SK-N-DZ (cell line): ENCODE measurements around the gene GLG1.
A peak's percentile ranks its signal among the peaks of the same experiment; 100 is the strongest.

Experiments
- DNase-seq: peaks from one replicate; pipeline ENCODE4 v3.0.0-alpha.2; 2015; ENCODE audit warnings: low spot score

The GLG1 gene

GRCh38 chr16:74608944-74609343 lies 2.0 kb upstream of the GLG1 start:
- peak; percentile 60 for DNase-seq

DNA sequence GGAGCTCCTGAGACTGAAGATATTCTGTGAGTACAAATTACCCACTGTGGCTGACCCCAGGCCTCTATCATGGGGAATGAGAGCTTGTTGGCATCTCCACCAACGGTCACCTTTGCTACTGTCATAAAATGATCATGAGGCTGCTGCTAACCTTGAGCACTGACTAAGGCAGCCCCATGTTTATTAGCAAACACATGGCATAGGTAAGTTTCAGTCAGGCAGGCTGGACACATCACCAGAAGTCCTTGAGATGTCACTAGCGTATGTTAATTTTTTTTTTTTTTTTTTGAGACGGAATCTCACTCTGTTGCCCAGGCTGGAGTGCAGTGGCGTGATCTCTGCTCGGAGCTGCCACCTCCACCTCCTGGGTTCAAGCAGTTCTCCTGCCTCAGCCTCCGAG lies 1.5 kb upstream of the GLG1 start:
- DNase-seq, result no peak

DNA sequence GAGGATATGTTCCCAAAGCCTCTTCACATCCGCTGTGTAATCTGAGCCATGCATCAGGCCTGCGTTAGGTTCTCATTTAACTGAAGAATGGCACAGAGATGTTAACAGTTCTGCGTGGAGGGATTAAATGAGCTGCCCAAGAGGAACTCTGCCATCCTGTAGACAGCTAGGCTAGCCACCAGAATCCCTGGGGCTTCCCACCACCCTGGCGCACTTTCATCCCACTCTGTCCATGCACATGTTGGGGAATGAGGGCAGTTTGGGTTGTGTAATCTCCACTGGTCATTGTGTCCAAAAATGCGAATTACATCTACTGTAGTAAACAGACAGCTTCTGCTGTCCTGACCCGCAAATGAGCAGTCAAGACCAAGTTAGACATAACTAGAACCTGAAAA lies 1.0 kb upstream of the GLG1 start:
- DNase-seq, result peak; percentile 25

DNA sequence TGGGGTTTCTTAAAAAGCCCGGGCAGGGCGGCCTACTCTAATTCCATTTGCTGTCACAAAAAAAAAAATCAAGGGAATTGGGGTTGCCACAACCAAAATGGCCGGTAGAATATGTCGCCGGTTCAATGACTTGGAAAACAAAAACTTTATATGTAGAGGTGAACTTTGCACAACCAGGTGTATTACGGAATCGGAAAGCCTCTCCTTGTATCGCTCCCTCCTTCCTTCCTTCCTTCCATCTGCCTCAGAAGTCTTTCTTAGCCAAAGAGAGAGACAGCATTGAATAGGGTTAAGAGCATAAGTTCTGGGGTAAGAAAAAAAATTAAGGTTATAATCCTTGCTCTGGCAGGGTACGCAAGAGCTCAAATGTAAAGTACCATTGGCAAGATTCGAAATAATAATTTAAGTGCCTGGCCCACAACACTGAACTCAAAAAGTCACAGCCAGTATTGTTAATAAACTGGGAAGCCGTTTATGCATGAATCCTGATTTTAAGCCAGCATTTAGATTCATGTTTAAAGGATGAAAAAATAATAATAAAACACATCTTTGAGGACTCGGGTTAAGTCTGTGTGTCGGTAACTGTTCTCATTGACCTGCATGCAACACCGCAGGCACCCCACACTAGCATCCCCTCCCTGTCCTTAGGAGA lies 522 bp upstream of the GLG1 start:
- no peak for DNase-seq

DNA sequence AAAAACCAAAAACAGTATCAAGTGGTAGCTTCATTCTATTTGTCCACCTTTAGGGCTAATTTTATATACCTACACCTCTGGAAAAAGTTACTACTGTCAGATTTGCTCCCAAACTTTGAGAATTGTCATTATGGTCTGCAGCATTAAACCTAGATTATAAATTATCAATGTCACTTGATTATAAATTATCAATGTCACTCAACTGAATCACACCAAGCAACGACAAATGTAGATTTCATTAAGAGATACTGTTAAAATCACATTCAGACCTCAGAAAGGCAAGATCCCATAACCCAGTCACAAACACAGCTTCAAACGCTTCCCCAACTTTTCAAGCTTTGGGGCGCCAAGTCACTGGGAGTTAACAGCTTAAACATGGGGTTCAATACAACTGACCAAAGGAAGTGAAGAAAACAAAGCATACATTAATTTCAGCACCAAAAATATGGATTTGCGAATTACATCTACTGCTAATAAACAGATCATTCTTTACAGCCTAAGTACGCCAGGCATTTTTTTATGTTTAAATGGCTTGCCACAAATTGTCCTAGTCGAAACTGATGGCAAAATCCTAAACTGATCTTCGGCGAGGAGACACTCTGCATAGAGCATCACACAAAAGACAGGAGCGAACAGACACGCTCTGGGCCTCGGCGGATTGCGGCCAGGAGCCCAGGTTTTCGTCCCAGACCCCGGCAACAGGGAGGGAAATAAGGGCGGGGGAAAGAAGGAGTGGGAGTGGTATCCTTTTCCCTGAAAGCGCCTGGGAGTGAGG lies 981 bp downstream of the GLG1 start:
- no peak for DNase-seq

GRCh38 chr16:74605332-74605731 lies 1.6 kb downstream of the GLG1 start:
- no peak for DNase-seq

- no peak for DNase-seq
These were observed 3.1 kb downstream of the GLG1 start for GRCh38 chr16:74603848-74604247.

DNA sequence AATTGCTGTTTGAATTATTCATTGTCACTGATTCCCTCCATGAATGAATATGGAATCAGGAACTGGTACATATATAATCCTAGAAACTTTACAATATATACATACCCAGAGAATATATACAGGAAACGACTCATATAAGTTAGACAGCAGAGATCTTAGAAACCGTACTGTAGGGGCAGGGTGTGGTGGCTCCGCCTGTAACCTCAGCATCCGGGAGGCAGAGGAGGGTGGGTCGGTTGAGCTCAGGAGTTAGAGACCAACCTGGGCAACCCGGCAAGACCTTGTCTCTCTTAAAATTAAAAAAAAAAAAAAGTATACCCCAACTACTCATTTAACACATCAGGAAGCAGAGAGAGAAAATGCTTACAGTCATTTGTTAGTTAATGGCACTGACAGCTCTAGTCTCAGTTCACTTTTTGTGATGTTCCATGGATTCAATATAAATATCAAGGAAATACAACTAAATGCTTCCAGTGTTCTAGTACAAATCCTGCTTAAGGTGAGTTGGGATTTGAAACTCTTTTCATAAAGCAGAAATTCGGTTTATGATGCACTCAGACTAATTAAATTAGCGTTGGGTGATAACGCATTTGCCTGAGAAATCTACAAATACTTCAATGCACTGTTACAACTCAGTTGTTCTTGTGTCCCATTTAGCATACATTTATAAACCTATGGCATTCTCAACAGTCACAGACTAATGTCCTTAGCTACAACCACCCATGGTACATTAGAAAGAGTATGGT lies 5.6 kb downstream of the GLG1 start:
- no peak for DNase-seq

GRCh38 chr16:74596586-74596985 lies 10.3 kb downstream of the GLG1 start:
- DNase-seq, result no peak

DNA sequence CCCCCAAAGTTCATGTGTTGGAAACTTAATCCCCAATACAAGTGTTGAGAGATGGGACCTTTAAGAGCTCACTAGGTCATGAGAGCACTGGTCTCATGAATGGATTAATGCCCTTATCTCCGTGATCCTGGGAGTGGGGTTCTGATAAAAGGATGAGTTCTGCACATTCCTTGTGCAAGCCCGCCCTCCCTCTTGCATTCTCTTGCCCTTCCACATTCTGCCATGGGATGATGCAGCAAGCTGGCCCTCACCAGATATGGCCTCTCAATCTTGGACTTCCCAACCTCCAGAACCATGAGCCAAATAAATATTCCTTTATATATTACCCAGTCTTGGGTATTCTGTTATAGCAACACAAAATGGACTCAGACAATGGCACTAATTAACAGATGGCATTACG lies 14.1 kb downstream of the GLG1 start:
- DNase-seq, result no peak

- DNase-seq, result no peak
These were observed 14.9 kb downstream of the GLG1 start for GRCh38 chr16:74591876-74592650.

DNA sequence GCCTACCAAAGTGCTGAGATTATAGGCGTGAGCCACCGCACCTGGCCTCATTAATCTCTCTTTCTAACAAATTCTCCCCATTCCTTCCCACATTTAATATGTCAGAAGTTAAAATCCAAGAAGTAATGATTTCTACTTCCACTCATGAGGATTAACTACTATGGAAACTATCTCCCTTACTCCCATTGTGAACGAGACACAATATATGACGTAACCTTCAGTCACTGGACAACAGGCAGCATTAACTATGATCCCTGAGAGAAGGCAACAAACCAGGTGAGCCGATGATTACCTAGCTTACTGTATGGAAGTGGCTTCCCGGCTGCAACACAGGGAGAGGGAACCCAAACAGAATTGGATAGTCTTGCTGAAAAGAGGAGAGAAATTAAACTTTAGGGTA lies 20.0 kb downstream of the GLG1 start:
- DNase-seq, result no peak

GRCh38 chr16:74585846-74586443 lies 21.0 kb downstream of the GLG1 start:
- DNase-seq, result no peak

DNA sequence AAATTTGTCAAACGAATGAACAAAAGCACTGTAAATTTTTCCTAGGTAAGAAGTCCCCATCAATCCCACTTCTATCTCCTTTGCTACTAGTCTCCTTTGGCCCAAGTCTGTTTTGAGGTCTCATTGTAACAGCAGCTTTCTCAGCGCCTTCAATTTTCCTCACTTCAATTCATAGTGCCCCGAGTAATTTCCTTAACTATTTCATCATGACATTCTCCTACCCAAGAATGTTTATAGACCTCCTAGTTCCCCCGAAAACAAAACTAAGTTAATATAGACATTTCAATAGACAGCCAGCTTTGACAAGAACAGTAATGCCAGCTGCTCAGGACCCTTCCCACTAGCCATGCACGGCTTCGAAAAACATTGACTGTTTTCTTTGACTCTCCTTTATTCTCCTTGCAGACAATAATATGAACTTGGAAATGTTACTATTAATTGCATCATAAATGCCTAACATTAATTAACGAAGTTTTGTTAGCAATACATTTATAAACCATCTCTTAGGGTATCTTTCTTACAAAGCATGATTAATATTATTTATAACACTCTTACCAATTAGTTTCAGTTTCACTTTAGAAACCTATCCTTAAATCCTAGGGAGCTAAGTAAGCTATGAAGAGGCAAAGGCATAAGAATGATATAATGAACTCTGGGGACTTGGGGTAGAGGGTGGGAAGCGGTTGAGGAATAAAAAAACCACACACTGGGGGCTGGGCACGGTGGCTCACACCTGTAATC lies 22.8 kb downstream of the GLG1 start:
- DNase-seq, result no peak

- no peak for DNase-seq
These were observed 23.9 kb downstream of the GLG1 start for GRCh38 chr16:74582970-74583369.

DNA sequence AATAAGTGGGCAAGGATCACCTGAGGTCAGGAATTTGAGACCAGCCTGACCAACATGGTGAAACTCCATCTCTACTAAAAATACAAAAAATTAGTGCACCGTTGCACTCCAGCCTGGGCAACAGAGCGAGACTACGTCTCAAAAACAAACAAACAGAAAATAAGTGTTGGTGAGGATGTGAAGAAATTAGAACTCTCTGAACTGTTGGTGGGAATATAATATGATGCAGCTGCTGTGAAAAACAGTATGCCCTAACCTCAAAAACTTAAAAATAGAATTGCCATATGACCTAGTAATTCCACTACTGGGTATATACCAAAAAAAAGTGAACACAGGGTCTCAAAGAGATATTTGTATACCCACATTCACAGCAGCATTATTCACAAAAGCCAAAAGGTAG lies 26.1 kb downstream of the GLG1 start:
- no peak for DNase-seq

DNA sequence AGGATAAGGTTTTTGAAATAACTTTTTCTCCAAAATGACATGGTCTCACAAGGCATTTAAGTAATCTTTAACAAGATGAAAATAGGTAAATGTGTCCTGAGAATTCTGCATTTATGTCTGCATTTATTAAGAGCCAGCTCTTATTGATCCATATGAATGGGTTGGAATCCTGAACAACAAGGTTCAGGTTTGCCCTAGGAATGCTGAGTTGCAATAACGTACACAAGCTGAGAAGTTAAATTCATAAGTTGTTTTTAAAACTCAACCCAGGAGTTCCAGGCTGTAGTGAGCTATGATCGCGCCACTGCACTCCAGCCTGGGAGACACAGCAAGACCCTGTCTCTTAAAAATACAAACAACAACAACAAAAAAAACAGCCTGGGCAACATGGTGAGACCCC lies 28.1 kb downstream of the GLG1 start:
- DNase-seq, result no peak

GRCh38 chr16:74578433-74578832 lies 28.5 kb downstream of the GLG1 start:
- no peak for DNase-seq

DNA sequence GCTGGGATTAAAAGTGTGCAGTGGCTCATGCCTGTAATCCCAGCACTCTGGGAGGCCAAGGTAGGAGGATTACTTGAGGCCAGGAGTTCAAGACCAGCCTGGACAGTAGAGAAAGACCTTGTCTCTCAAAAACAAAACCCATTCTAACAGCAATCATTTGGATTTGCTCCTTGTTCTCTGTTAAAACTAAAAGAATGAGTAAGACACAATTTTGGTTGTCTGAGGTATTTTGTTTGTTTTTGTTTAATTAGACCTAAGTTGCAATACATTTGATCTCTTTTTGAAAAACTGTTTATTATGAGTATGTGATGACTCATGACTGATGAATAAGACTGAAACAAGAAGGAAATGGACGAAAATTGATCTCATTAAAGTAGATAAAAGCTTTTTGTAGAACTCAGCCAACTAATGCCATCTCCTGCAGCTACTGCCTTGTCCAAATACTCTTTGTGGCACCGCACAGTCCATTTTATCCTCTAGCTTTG lies 29.0 kb downstream of the GLG1 start:
- DNase-seq, result no peak

DNA sequence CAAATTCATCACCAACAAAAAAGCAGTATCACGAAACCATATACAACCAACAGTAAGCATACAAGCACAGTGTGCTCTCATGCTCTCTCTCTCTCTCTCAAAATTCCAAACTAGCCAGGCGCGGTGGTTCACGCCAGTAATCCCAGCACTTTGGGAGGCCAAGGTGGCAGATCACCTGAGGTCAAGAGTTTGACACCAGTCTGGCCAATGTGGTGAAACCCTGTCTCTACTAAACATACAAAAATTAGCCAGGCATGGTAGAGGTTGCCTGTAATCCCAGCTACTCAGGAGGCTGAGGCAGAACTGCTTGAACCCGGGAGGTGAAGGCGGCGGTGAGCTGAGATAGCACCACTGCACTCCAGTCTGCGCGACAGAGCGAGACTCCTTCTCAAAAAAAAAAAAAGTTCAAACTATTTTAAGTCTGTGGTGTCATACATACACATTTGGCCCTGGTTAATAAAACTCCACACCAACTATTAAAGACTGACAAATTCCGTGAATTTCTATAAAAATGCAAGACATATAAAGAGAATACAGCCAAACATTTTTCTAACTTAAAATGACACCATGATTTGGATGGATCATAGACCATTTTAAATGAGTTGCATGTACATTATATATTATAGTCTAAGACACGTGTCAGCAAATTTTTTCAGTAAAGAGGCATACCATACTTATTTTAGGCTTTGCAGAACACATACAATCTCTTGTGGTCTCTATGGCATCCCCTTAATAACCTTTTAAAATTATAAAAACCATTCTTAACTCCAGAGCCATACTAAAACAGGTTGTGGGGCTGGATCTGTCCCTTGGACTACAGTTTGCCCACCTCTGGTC lies 30.9 kb downstream of the GLG1 start:
- no peak for DNase-seq
